H1 (cell line): Measurements from ENCODE around the gene SMYD3. TPM values are rescaled to one million over a fixed set of nuclear protein-coding genes. Genes with fewer than 3 reads are reported as not detected.

Experiments used
- CTCF ChIA-PET: fragments of 300-600 bp; sonication (Branson Sonifier 250); formaldehyde crosslinking; loops from one replicate; lab custom pipeline; 2021; ENCODE audit not compliant: partially characterized antibody; lab: Charles Lee
- POLR2A ChIA-PET: fragments of 300-600 bp; sonication (Branson Sonifier 250); formaldehyde crosslinking; loops from one replicate; lab custom pipeline; 2021; ENCODE audit warnings: inconsistent platforms; ENCODE audit not compliant: partially characterized antibody; lab: Charles Lee
- DNase-seq, 2 experiments: peaks; one replicate each; pipeline versions ENCODE4 v3.0.0 to v3.0.0-alpha.2; 2010 to 2022; ENCODE audit warnings: low spot score in 2 of 2, low read depth in 1 of 2, mixed read lengths in 1 of 2
- FAIRE-seq: peaks from 2 replicates; lab custom pipeline; 2011; peaks lifted over from hg19 to GRCh38; lab: Jason Lieb, UNC
- H2AFZ ChIP-seq: 2 replicates; pipeline ENCODE4 v1.8.1; 2012; ENCODE audit warnings: low read length, inconsistent platforms
- H2AK5ac ChIP-seq: 2 replicates; pipeline ENCODE4 v1.6.1; 2013; ENCODE audit warnings: low read depth, low read length
- H2BK120ac ChIP-seq: replicated peaks from 2 replicates; pipeline ENCODE3; 2013; ENCODE audit warnings: low read depth, low read length, inconsistent platforms
- H2BK12ac ChIP-seq: 2 replicates; pipeline ENCODE4 v1.6.1; 2013; ENCODE audit warnings: low read depth, low read length
- H2BK15ac ChIP-seq: 2 replicates; pipeline ENCODE4 v1.6.1; 2013; ENCODE audit warnings: low read length
- H2BK20ac ChIP-seq: 2 replicates; pipeline ENCODE4 v1.6.1; 2013; ENCODE audit warnings: low read length
- H2BK5ac ChIP-seq: 2 replicates; pipeline ENCODE4 v1.6.1; 2013; ENCODE audit warnings: low read depth, low read length
- H3K14ac ChIP-seq: 2 replicates; pipeline ENCODE4 v1.6.1; 2013; ENCODE audit warnings: inconsistent platforms; ENCODE audit not compliant: insufficient read length
- H3K18ac ChIP-seq: 2 replicates; pipeline ENCODE4 v1.6.1; 2013; ENCODE audit warnings: low read length; ENCODE audit errors: extremely low read depth
- H3K23ac ChIP-seq: 2 replicates; pipeline ENCODE4 v1.6.1; 2013; ENCODE audit warnings: inconsistent platforms; ENCODE audit not compliant: insufficient read length
- H3K23me2 ChIP-seq: 2 replicates; pipeline ENCODE4 v1.6.1; 2013; ENCODE audit warnings: low read depth, low read length
- H3K27ac ChIP-seq: 2 replicates; pipeline ENCODE4 v1.6.1; 2011; ENCODE audit warnings: low read depth, low read length, inconsistent platforms
- H3K27me3 ChIP-seq, 4 experiments: replicated peaks in 1 of 4; 1 replicate in 1 of 4; 2 replicates in 3 of 4; pipeline versions ENCODE4 v1.6.1 to v1.8.1; 2011 to 2013; ENCODE audit warnings: low read length in 3 of 4, mild to moderate bottlenecking in 3 of 4, inconsistent platforms in 2 of 4, mixed read lengths in 2 of 4, moderate library complexity in 1 of 4; ENCODE audit not compliant: control insufficient read depth in 3 of 4, insufficient read depth in 3 of 4; ENCODE audit errors: extremely low read depth in 1 of 4
- H3K36me3 ChIP-seq, 4 experiments: 2 replicates each; pipeline versions ENCODE4 v1.6.1 to v1.8.1; 2011 to 2013; ENCODE audit warnings: mild to moderate bottlenecking in 4 of 4, low read length in 3 of 4, moderate library complexity in 2 of 4, control low read depth in 1 of 4, inconsistent platforms in 1 of 4; ENCODE audit not compliant: insufficient read depth in 4 of 4, control insufficient read depth in 2 of 4
- H3K4ac ChIP-seq: replicated peaks from 2 replicates; pipeline ENCODE3; 2013; ENCODE audit warnings: low read length, low read depth, mixed read lengths, inconsistent platforms; ENCODE audit not compliant: insufficient read length
- H3K4me1 ChIP-seq, 4 experiments: replicated peaks in 1 of 4; 1 replicate in 1 of 4; 2 replicates in 3 of 4; pipeline versions ENCODE4 v1.6.1 to v1.8.1; 2011 to 2013; ENCODE audit warnings: low read length in 3 of 4, inconsistent platforms in 2 of 4, mixed read lengths in 1 of 4; ENCODE audit not compliant: insufficient read depth in 4 of 4, control insufficient read depth in 3 of 4
- H3K4me2 ChIP-seq, 2 experiments: 2 replicates each; pipeline versions ENCODE4 v1.6.1 to v1.8.1; 2011 to 2013; ENCODE audit warnings: low read depth in 2 of 2, low read length in 2 of 2, control low read depth in 1 of 2, inconsistent platforms in 1 of 2, mild to moderate bottlenecking in 1 of 2; ENCODE audit not compliant: insufficient read depth in 1 of 2
- H3K4me3 ChIP-seq, 4 experiments: fragments of 200-600, 300-600 bp in 1 of 4; sonication (generic), shearing (Covaris generic), sonication (Bioruptor Twin) in 1 of 4; 2 replicates each; pipeline versions ENCODE4 v1.5.1 to v1.8.1; 2011 to 2016; ENCODE audit warnings: low read length in 4 of 4, low read depth in 3 of 4, control low read depth in 2 of 4, inconsistent platforms in 2 of 4, mild to moderate bottlenecking in 2 of 4, mixed read lengths in 1 of 4, moderate library complexity in 1 of 4; ENCODE audit not compliant: insufficient read depth in 2 of 4; ENCODE audit errors: extremely low read depth in 1 of 4
- H3K56ac ChIP-seq: replicated peaks from 2 replicates; pipeline ENCODE3; 2013; ENCODE audit warnings: low read depth, mild to moderate bottlenecking, mixed read lengths, low read length, inconsistent platforms; ENCODE audit not compliant: insufficient read length
- H3K79me1 ChIP-seq: 2 replicates; pipeline ENCODE4 v1.6.1; 2013; ENCODE audit warnings: low read depth, low read length, control low read depth
- H3K79me2 ChIP-seq, 2 experiments: 2 replicates each; pipeline versions ENCODE4 v1.6.1 to v1.8.1; 2012 to 2013; ENCODE audit warnings: low read length in 2 of 2, mild to moderate bottlenecking in 2 of 2, inconsistent platforms in 1 of 2; ENCODE audit not compliant: insufficient read depth in 2 of 2, control insufficient read depth in 1 of 2
- H3K9ac ChIP-seq, 4 experiments: replicated peaks in 1 of 4; 1 replicate in 1 of 4; 2 replicates in 3 of 4; pipeline versions ENCODE4 v1.6.1 to v1.8.1; 2011 to 2013; ENCODE audit warnings: low read depth in 3 of 4, low read length in 3 of 4, control low read depth in 2 of 4, mild to moderate bottlenecking in 2 of 4, moderate library complexity in 2 of 4, inconsistent platforms in 1 of 4; ENCODE audit errors: extremely low read depth in 1 of 4
- H3K9me3 ChIP-seq, 2 experiments: 2 replicates each; pipeline versions ENCODE4 v1.6.1 to v1.8.1; 2012 to 2013; ENCODE audit warnings: mild to moderate bottlenecking in 2 of 2, moderate library complexity in 2 of 2, control low read depth in 1 of 2, inconsistent platforms in 1 of 2, low read depth in 1 of 2, low read length in 1 of 2, mixed read lengths in 1 of 2; ENCODE audit not compliant: insufficient read depth in 2 of 2
- H4K20me1 ChIP-seq, 2 experiments: replicated peaks in 1 of 2; 2 replicates each; pipeline versions ENCODE3 to v1.8.1; 2011 to 2013; ENCODE audit warnings: inconsistent platforms in 2 of 2, low read length in 2 of 2, mild to moderate bottlenecking in 1 of 2; ENCODE audit not compliant: insufficient read depth in 2 of 2, control insufficient read depth in 1 of 2
- H4K5ac ChIP-seq: 2 replicates; pipeline ENCODE4 v1.6.1; 2013; ENCODE audit warnings: low read length, low read depth, mixed read lengths, inconsistent platforms; ENCODE audit not compliant: insufficient read length
- H4K8ac ChIP-seq: 2 replicates; pipeline ENCODE4 v1.8.0; 2013; ENCODE audit warnings: mild to moderate bottlenecking, moderate library complexity, low read length, inconsistent platforms; ENCODE audit not compliant: insufficient read depth; ENCODE audit errors: extremely low read depth
- H4K91ac ChIP-seq: replicated peaks from 2 replicates; pipeline ENCODE3; 2013; ENCODE audit warnings: low read length, mixed read lengths, inconsistent platforms; ENCODE audit not compliant: insufficient read length
- CEBPB ChIP-seq: IDR thresholded peaks from 2 replicates; pipeline ENCODE4 v1.6.1; 2012; ENCODE audit warnings: low read depth, low read length
- FOSL1 ChIP-seq: IDR thresholded peaks from 2 replicates; pipeline ENCODE4 v1.6.1; 2011; ENCODE audit warnings: mild to moderate bottlenecking, low read depth, low read length, moderate library complexity; ENCODE audit not compliant: insufficient read depth
- HDAC6 ChIP-seq: IDR thresholded peaks from one replicate; pipeline ENCODE4 v1.7.1; 2012; ENCODE audit warnings: low read depth, mild to moderate bottlenecking, inconsistent platforms, low read length, moderate library complexity
- NANOG ChIP-seq: IDR thresholded peaks from 2 replicates; pipeline ENCODE4 v1.6.1; 2011; ENCODE audit warnings: low read length, low read depth, mild to moderate bottlenecking, inconsistent platforms; ENCODE audit not compliant: insufficient read depth, poor library complexity, severe bottlenecking
- SP2 ChIP-seq: IDR thresholded peaks from 2 replicates; pipeline ENCODE4 v1.6.1; 2012; ENCODE audit warnings: mild to moderate bottlenecking, low read length, inconsistent platforms
- TEAD4 ChIP-seq: IDR thresholded peaks from 2 replicates; pipeline ENCODE4 v1.6.1; 2012; ENCODE audit warnings: low read depth, low read length, inconsistent platforms, mixed read lengths
- WGBS, 2 experiments: shearing (Covaris generic) in 1 of 2; methylation state at CpG; one replicate each; pipeline versions ENCODE4 v1.1.6 to v1.1.7; 2013 to 2015; ENCODE audit warnings: low lambda C conversion rate in 2 of 2, mixed read lengths in 2 of 2, inconsistent platforms in 1 of 2, low coverage in 1 of 2, missing lambda C conversion rate in 1 of 2; ENCODE audit not compliant: insufficient replicate concordance in 2 of 2, insufficient coverage in 1 of 2, insufficient read length in 1 of 2; ENCODE audit errors: extremely low coverage in 1 of 2, missing lambda C conversion rate in 1 of 2; 5-methylcytosine and 5-hydroxymethylcytosine counted together
- polyA plus RNA-seq, 7 experiments: library from polyadenylated mRNA; depleted of rRNA in 3 of 7; stranded (reverse) in 5 of 7; unstranded in 2 of 7; fragments of >200 nt in 5 of 7; fragments of 200-250 nt in 2 of 7; gene quantifications; 1 replicate in 5 of 7; 2 replicates in 1 of 7; 4 replicates in 1 of 7; pipeline versions ENCODE4 v1.2.1 to v1.2.3, GENCODE V29; 2011 to 2013; ENCODE audit warnings: missing spikeins in 2 of 7, mixed read lengths in 2 of 7
- total RNA-seq: library from RNA; stranded (reverse); fragmentation: NEBNext Ultra II Directional; extraction: Animal tissue kit (Norgen Biotek cat#: 25700); gene quantifications from 2 replicates; pipeline ENCODE4 v1.2.1, GENCODE V29; 2021

The SMYD3 gene
- total and polyA plus RNA-seq, 2 of the 8 experiments (the other 6 are each of a cell fraction or from before 2014, with no cell fraction given): 17.3 to 25.4 TPM

DNA sequence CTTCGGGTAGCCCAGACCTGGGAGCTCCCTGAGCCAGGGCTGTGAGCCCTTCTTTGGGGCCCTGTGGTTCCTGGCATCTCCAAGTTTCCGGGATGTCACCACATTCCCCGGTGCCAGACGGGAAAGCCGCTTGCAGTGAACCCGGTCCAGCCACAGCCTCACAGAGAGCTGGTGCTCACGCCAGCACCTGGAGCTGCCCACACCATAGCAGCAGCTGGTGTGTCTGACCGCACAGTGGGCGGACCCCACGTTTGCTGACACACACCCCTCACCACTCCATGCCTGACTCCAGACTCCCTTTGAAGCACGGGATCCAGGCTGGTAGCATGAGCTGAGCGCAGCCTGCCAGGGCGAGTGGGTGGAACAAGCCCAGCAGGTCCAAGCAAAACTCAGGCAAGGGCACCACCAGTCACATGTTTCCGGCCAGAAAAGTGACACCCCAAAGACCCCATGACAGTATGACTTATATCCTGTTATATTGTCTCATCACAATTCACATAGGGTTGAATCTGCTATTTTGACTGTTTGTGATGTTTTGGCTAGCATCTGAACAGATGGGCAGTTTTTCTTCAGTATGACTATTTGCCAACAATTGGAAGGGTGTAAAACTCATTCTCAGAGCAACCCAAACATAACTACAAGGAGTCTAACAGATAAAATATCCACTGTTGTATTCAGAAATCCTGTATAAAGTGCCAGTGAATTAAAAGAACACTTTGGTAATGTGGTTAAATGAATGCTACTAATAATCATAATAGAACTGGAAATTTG lies 285.4 kb downstream of the SMYD3 start:
- no peak overlapping the region for H3K27ac ChIP-seq
- H3K4ac ChIP-seq: no peak overlapping the region
- H2BK5ac ChIP-seq: no peak overlapping the region
- H3K23me2 ChIP-seq: no peaks in the 10 kb centered on the region; the same call in 1 of the 2 replicates
- H3K4me3 ChIP-seq: no peak overlapping the region
- no peak for FAIRE-seq
- H4K20me1 ChIP-seq: no peaks in the 10 kb centered on the region
- no peak overlapping the region for H3K14ac ChIP-seq
- H2BK12ac ChIP-seq: no peak overlapping the region
- no peaks in the 10 kb centered on the region for H3K27me3 ChIP-seq
- no peak overlapping the region for H3K9ac ChIP-seq
- H3K9me3 ChIP-seq: peaks cover 8 to 10% of the 10 kb centered on the region in 2 experiments; a peak in 3 of 4 replicates
- no peak overlapping the region for H4K5ac ChIP-seq
- no peak overlapping the region for H3K56ac ChIP-seq
- peak overlapping the region; percentile 19 for H4K91ac ChIP-seq
- no peak overlapping the region for H3K4me2 ChIP-seq
- no peak overlapping the region for H2BK20ac ChIP-seq
- POLR2A ChIA-PET: no interaction called here
- CTCF ChIA-PET: interaction anchor here (0.7 to 1.1 kb wide), 2 partner anchors 40 to 99 kb away, joined by 3 to 4 read pairs; no protein-coding TSS in a partner anchor
- no peak overlapping the region for H3K18ac ChIP-seq
- 96% methylated on average over 13 of the region's 14 CpGs; no CpG with 5 or more reads in 1 of the 2 experiments for WGBS, 2 experiments
- DNase-seq: no peak
- H3K79me1 ChIP-seq: no peaks in the 10 kb centered on the region; the same call in 1 of the 2 replicates
- no peak overlapping the region for H2AFZ ChIP-seq
- H3K79me2 ChIP-seq: no peaks in the 10 kb centered on the region
- TF ChIP-seq TEAD4: no peak
- TF ChIP-seq NANOG: no peak
- TF ChIP-seq CEBPB: no peak
- no peak for TF ChIP-seq HDAC6
- TF ChIP-seq SP2: no peak
- TF ChIP-seq FOSL1: no peak
- H2BK120ac ChIP-seq: no peak overlapping the region
- H3K4me1 ChIP-seq: peaks cover 0 to 7% (median 4%) of the 10 kb centered on the region in 4 experiments; a peak in 5 of 7 replicates
- H2AK5ac ChIP-seq: no peak overlapping the region
- H3K36me3 ChIP-seq: no peaks in the 10 kb centered on the region
- no peak overlapping the region for H4K8ac ChIP-seq
- no peak overlapping the region for H2BK15ac ChIP-seq
- H3K23ac ChIP-seq: no peak overlapping the region
